ENCODE measurements around the gene ADGRV1. TPM values are rescaled to one million over a fixed set of nuclear protein-coding genes. Genes with fewer than 3 reads are reported as not detected.
"Not testable (repeated sequence)": the region's sequence is repeated elsewhere in the genome, so short reads cannot be mapped to it uniquely, and the experiment has no call there.

ADGRV1 gene
- polyA plus RNA-seq, 2 of the 4 experiments (the other 2 are of a cell fraction): 0.70 to 3.7 TPM

GRCh38 chr5:90657030-90657429 lies 98.4 kb downstream of the ADGRV1 start:
- CTCF ChIA-PET: no interaction called here
- no peak overlapping the region for H3K4me3 ChIP-seq
- no peak for DNase-seq (ENCODE audit: low read depth in 1 of 2, low spot score in 1 of 2)
- ATAC-seq: no peak
- 19% methylated on average over 4 of the region's 4 CpGs for WGBS (ENCODE audit: missing lambda C conversion rate)
- POLR2A ChIA-PET: no interaction called here
- H3K4me2 ChIP-seq: no peak overlapping the region
- no peaks in the 10 kb centered on the region for H3K9me3 ChIP-seq
- H3K27ac ChIP-seq: no peak overlapping the region
- no peaks in the 10 kb centered on the region for H3K4me1 ChIP-seq
- TF ChIP-seq, protein P1, sequence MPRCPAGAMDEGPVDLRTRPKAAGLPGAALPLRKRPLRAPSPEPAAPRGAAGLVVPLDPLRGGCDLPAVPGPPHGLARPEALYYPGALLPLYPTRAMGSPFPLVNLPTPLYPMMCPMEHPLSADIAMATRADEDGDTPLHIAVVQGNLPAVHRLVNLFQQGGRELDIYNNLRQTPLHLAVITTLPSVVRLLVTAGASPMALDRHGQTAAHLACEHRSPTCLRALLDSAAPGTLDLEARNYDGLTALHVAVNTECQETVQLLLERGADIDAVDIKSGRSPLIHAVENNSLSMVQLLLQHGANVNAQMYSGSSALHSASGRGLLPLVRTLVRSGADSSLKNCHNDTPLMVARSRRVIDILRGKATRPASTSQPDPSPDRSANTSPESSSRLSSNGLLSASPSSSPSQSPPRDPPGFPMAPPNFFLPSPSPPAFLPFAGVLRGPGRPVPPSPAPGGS (IDR thresholded peaks at IDR 0.05): no peak
- TF ChIP-seq MAZ (IDR thresholded peaks at IDR 0.05; ENCODE audit: borderline replicate concordance, low read depth, low read length) (no peak), CBX2 (IDR thresholded peaks at IDR 0.05; ENCODE audit: borderline replicate concordance, low read depth) (no peak), EP300 (IDR thresholded peaks at IDR 0.05) (no peak), HDAC2 (IDR thresholded peaks at IDR 0.05) (no peak), ATOH8 (CRISPR knock-in tag; IDR thresholded peaks at IDR 0.05; ENCODE audit: low read depth) (no peak), RCOR1 (IDR thresholded peaks at IDR 0.05; ENCODE audit: low read depth, low read length) (no peak), CTCF (IDR thresholded peaks at IDR 0.05) (no peak), HMGXB4 (CRISPR knock-in tag; IDR thresholded peaks at IDR 0.05; ENCODE audit: borderline replicate concordance) (no peak), HOXB5 (CRISPR knock-in tag; IDR thresholded peaks at IDR 0.05) (no peak), ZSCAN20 (CRISPR knock-in tag; IDR thresholded peaks at IDR 0.05) (no peak), ZNF302 (CRISPR knock-in tag; IDR thresholded peaks at IDR 0.05) (no peak), NPAS2 (CRISPR knock-in tag; IDR thresholded peaks at IDR 0.05; ENCODE audit: borderline replicate concordance) (no peak), RNF2 (IDR thresholded peaks at IDR 0.05; ENCODE audit: borderline replicate concordance, low read depth) (no peak), NFE2L2 (conservative IDR thresholded peaks at IDR 0.05; ENCODE audit: low read length) (no peak)
- no peak for FAIRE-seq

DNA sequence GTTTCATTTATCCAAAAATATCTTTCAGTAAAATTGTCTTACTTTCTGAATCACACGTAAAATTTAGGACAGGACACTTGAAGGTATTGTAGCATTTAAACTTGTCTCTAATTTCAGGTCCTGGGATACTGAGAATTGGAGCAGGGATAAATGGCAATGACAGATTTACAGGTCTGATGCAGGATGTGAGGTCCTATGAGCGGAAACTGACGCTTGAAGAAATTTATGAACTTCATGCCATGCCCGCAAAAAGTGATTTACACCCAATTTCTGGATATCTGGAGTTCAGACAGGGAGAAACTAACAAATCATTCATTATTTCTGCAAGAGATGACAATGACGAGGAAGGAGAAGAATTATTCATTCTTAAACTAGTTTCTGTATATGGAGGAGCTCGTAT lies 99.2 kb downstream of the ADGRV1 start:
- CTCF ChIA-PET: no interaction called here
- WGBS (ENCODE audit: missing lambda C conversion rate): 35% methylated on average over 6 of the region's 6 CpGs
- Histone ChIP-seq H3K4me2 (no peak overlapping the region), H3K27ac (no peak overlapping the region), H3K4me1 (no peaks in the 10 kb centered on the region), H3K4me3 (no peak overlapping the region), H3K9me3 (no peaks in the 10 kb centered on the region)
- POLR2A ChIA-PET: no interaction called here
- no peak for DNase-seq (ENCODE audit: low read depth in 1 of 2, low spot score in 1 of 2)
- no peak for TF ChIP-seq CEBPB (IDR thresholded peaks at IDR 0.05)
- no peak for ATAC-seq
- no peak for FAIRE-seq

GRCh38 chr5:90658620-90659019 lies 100.0 kb downstream of the ADGRV1 start:
- 7% methylated on average over 2 of the region's 2 CpGs for WGBS (ENCODE audit: missing lambda C conversion rate)
- Histone ChIP-seq H3K27ac (no peak overlapping the region), H3K4me1 (no peaks in the 10 kb centered on the region), H3K9me3 (no peaks in the 10 kb centered on the region), H3K4me2 (no peak overlapping the region), H3K4me3 (no peak overlapping the region)
- POLR2A ChIA-PET: no interaction called here
- CTCF ChIA-PET: no interaction called here
- FAIRE-seq: no peak
- ATAC-seq: no peak
- DNase-seq (ENCODE audit: low read depth in 1 of 2, low spot score in 1 of 2): no peak
- TF ChIP-seq RCOR1 (IDR thresholded peaks at IDR 0.05; ENCODE audit: low read depth, low read length): no peak
- no peak for TF ChIP-seq PHF8 (IDR thresholded peaks at IDR 0.05; ENCODE audit: borderline replicate concordance, low read depth)
- no peak for TF ChIP-seq KDM1A (IDR thresholded peaks at IDR 0.05; ENCODE audit: low read depth)
- no peak for TF ChIP-seq SREBF2 (IDR thresholded peaks at IDR 0.05)
- no peak for TF ChIP-seq KDM5A (IDR thresholded peaks at IDR 0.05)
- no peak for TF ChIP-seq ESRRA (IDR thresholded peaks at IDR 0.05; ENCODE audit: borderline replicate concordance, low read length)

DNA sequence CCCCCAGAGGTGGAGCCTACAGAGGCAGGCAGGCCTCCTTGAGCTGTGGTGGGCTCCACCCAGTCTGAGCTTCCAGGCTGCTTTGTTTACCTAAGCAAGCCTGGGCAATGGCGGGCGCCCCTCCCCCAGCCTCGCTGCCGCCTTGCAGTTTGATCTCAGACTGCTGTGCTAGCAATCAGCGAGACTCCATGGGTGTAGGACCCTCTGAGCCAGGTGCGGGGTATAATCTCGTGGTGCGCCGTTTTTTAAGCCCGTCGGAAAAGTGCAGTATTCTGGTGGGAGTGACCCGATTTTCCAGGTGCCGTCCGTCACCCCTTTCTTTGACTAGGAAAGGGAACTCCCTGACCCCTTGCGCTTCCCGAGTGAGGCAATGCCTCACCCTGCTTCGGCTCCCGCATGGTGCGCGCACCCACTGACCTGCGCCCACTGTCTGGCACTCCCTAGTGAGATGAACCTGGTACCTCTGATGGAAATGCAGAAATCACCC lies 109.5 kb downstream of the ADGRV1 start:
- H3K4me3 ChIP-seq; POLR2A ChIA-PET; ATAC-seq; H3K27ac ChIP-seq; CTCF ChIA-PET; FAIRE-seq; H3K4me2 ChIP-seq; H3K4me1 ChIP-seq; DNase-seq (ENCODE audit: low read depth in 1 of 2, low spot score in 1 of 2); H3K9me3 ChIP-seq: not testable (repeated sequence)
- WGBS (ENCODE audit: missing lambda C conversion rate): 69% methylated on average over 16 of the region's 21 CpGs
